D721Med (cell line): ENCODE results near the gene SLCO1B3.

ENCODE experiments used
- DNase-seq: peaks from one replicate; pipeline ENCODE4 v3.0.0; 2011; ENCODE audit warnings: low spot score; ENCODE audit not compliant: insufficient read length
- FAIRE-seq: peaks from 2 replicates; lab custom pipeline; 2011; peaks lifted over from hg19 to GRCh38; lab: Jason Lieb, UNC
- CTCF ChIP-seq: IDR thresholded peaks from 2 replicates; pipeline ENCODE4 v1.5.1; 2012; ENCODE audit warnings: mild to moderate bottlenecking, control low read depth; ENCODE audit not compliant: insufficient read depth; ENCODE audit errors: missing control alignments

The SLCO1B3 gene

GRCh38 chr12:20822925-20823324, 12.4 kb downstream of the SLCO1B3 start:
- no peak for DNase-seq
- FAIRE-seq: no peak
- TF ChIP-seq CTCF: no peak

- FAIRE-seq (no peak), DNase-seq (no peak)
- TF ChIP-seq CTCF: no peak
Observed at GRCh38 chr12:20829919-20830318, 19.4 kb downstream of the SLCO1B3 start.

GRCh38 chr12:20830456-20830855, 20.0 kb downstream of the SLCO1B3 start:
- no peak for TF ChIP-seq CTCF
- FAIRE-seq: no peak
- DNase-seq: no peak

- no peak for DNase-seq
- FAIRE-seq: no peak
- no peak for TF ChIP-seq CTCF
Observed at GRCh38 chr12:20832911-20833310, 22.4 kb downstream of the SLCO1B3 start.

- DNase-seq (no peak), FAIRE-seq (no peak)
- TF ChIP-seq CTCF: no peak
Observed at GRCh38 chr12:20852649-20853048, 42.1 kb downstream of the SLCO1B3 start.

GRCh38 chr12:20863056-20863455, 52.6 kb downstream of the SLCO1B3 start:
- DNase-seq: no peak
- no peak for FAIRE-seq
- TF ChIP-seq CTCF: no peak

- DNase-seq: no peak
- TF ChIP-seq CTCF: no peak
- FAIRE-seq: no peak
Observed at GRCh38 chr12:20865873-20866272, 55.4 kb downstream of the SLCO1B3 start.
